ENCODE results near the gene CHD6. TPM values are rescaled to one million over a fixed set of nuclear protein-coding genes. Genes with fewer than 3 reads are reported as not detected.
"Not testable (repeated sequence)": the region's sequence is repeated elsewhere in the genome, so short reads cannot be mapped to it uniquely, and the experiment has no call there.

The CHD6 gene
- total RNA-seq, 1 experiment from 2014 or later = 25.3 TPM

DNA sequence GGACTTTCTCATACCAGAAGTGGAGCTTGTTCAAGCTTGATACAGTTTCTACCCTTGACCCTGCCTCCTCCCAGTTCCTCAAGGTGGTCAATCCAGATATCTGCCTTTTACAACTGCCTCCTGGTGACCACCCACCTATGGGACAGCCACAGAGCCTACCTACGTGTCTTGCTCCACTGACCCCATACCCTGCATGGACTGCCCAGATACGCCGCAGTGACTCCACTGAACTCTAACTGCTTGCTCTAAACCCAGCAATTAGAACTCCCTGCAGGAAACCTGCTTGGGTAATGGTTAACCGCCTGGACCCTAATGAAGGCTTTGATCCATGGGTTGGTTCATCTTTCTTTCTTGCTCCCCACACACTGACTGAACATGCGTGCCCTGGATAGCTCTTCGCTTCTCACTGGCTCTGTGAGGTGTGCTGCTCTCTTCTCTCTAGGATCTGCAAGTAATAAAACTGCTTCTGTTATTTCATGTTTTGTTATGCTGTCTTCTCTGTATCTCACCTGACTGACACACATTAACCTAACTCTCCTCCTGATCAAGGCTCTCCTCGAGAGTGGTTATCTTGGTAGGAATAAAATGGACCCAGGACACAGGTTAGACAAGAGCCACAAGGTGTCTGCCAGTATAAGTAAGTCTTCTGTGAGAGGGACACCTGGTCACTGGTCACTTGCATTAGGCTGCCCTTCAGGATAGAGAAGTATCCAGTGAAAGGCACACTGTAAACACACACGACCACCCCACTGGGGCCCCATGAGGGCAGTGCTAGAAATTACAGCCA lies 79.2 kb downstream of the CHD6 start:
- peaks cover 18% of the 10 kb centered on the region for H3K36me3 ChIP-seq (ENCODE audit: insufficient read depth, low read length)
- H3K27me3 ChIP-seq (ENCODE audit: low read length) = no peaks in the 10 kb centered on the region
- no peak overlapping the region for H3K27ac ChIP-seq (ENCODE audit: low read length)
- H3K4me3 ChIP-seq (ENCODE audit: low read length) = no peak overlapping the region
- no peak for DNase-seq
- H3K9me3 ChIP-seq (ENCODE audit: low read length) = no peaks in the 10 kb centered on the region
- no peaks in the 10 kb centered on the region for H3K9me2 ChIP-seq (replicated peaks; ENCODE audit: insufficient read depth, low read length)
- H3K4me2 ChIP-seq (ENCODE audit: low read depth, low read length, poor library complexity, severe bottlenecking) = no peak overlapping the region
- no peak overlapping the region for H2AFZ ChIP-seq (ENCODE audit: low read length)
- H3K4me1 ChIP-seq (ENCODE audit: low read length) = peaks cover 4% of the 10 kb centered on the region; the same call in 1 of the 2 replicates
- H3K79me2 ChIP-seq (ENCODE audit: low read length) = peaks cover 67% of the 10 kb centered on the region
- H4K20me1 ChIP-seq (ENCODE audit: insufficient read depth, low read depth, low read length) = no peaks in the 10 kb centered on the region
- H3K9ac ChIP-seq (ENCODE audit: low read length) = no peak overlapping the region

DNA sequence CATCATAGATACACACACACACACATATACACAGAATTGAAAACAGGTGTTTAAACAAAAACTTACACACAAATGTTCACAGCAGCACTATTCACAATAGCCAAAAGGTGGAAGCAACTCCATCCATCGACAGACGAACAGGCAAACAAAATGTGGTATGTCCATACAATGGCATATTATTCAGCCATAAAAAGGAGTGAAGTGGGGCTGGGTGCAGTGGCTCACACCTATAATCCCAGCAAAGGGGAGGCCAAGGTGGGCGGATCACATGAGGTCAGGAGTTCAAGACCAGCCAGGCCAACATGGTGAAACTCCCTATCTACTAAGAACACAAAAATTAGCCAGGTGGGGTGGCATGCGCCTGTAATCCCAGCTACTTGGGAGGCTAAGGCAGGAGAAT lies 80.3 kb downstream of the CHD6 start:
- peaks cover 56% of the 10 kb centered on the region for H3K79me2 ChIP-seq (ENCODE audit: low read length)

DNA sequence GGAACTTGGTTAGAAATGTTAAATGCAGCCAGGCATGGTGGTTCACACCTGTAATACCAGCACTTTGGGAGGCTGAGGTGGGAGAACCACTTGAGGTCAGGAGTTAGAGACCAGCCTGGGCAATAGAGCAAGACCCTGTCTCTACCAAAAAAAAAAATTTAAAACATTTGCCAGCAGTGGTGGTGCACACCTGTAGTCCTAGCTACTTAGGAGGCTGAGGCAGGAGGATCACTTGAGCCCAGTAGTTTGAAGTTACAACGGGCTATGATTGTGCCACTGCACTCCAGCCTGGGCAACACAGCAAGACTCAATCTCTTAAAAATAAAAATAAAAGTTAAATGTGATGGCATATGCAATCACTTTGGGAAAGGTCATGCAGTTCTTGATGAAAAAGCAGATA lies 82.6 kb downstream of the CHD6 start:
- not testable (repeated sequence) for H3K4me2 ChIP-seq (ENCODE audit: low read depth, low read length, poor library complexity, severe bottlenecking); H3K9me3 ChIP-seq (ENCODE audit: low read length); H3K27me3 ChIP-seq (ENCODE audit: low read length); DNase-seq; H3K4me3 ChIP-seq (ENCODE audit: low read length); H3K9me2 ChIP-seq (replicated peaks; ENCODE audit: insufficient read depth, low read length); H4K20me1 ChIP-seq (ENCODE audit: insufficient read depth, low read depth, low read length); H3K4me1 ChIP-seq (ENCODE audit: low read length); H3K9ac ChIP-seq (ENCODE audit: low read length); H3K27ac ChIP-seq (ENCODE audit: low read length); H2AFZ ChIP-seq (ENCODE audit: low read length)
- H3K79me2 ChIP-seq (ENCODE audit: low read length) = peaks cover 46% of the 10 kb centered on the region
- H3K36me3 ChIP-seq (ENCODE audit: insufficient read depth, low read length) = peaks cover 24% of the 10 kb centered on the region

More for the DNA sequence above, 80.3 kb downstream of the CHD6 start:
- Histone ChIP-seq H2AFZ (ENCODE audit: low read length) (no peak overlapping the region), H3K9me2 (replicated peaks; ENCODE audit: insufficient read depth, low read length) (no peaks in the 10 kb centered on the region), H3K9me3 (ENCODE audit: low read length) (no peaks in the 10 kb centered on the region), H3K36me3 (ENCODE audit: insufficient read depth, low read length) (peaks cover 18% of the 10 kb centered on the region), H3K27ac (ENCODE audit: low read length) (no peak overlapping the region), H3K4me3 (ENCODE audit: low read length) (no peak overlapping the region), H3K4me1 (ENCODE audit: low read length) (peaks cover 4% of the 10 kb centered on the region; the same call in 1 of the 2 replicates), H3K4me2 (ENCODE audit: low read depth, low read length, poor library complexity, severe bottlenecking) (no peak overlapping the region), H3K27me3 (ENCODE audit: low read length) (no peaks in the 10 kb centered on the region), H3K9ac (ENCODE audit: low read length) (no peak overlapping the region), H4K20me1 (ENCODE audit: insufficient read depth, low read depth, low read length) (no peaks in the 10 kb centered on the region)
- DNase-seq = no peak

DNA sequence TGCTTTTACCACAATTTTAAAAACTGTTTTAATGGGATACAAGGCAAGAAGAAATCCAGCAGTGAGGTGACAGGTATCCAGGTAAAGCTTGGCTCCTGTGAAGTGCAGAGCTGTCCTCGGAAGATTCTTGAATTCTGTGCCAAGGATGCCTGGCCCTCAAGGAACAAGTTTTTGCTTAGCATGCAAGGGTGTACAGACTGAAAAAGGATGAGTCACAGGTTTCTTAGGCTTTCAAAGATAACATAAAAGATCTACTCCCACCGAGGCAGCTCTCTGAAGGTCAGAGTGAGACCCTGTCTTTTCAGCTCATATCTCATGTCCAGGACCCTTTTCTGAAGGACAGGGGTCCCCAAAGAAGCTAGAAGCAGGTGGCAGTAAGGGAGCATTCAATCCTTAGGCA lies 83.3 kb downstream of the CHD6 start:
- Histone ChIP-seq H2AFZ (ENCODE audit: low read length) (no peak overlapping the region), H3K9me2 (replicated peaks; ENCODE audit: insufficient read depth, low read length) (no peaks in the 10 kb centered on the region), H3K36me3 (ENCODE audit: insufficient read depth, low read length) (peaks cover 24% of the 10 kb centered on the region), H3K79me2 (ENCODE audit: low read length) (peaks cover 43% of the 10 kb centered on the region), H3K4me2 (ENCODE audit: low read depth, low read length, poor library complexity, severe bottlenecking) (no peak overlapping the region), H3K9ac (ENCODE audit: low read length) (no peak overlapping the region), H3K27ac (ENCODE audit: low read length) (no peak overlapping the region), H3K9me3 (ENCODE audit: low read length) (no peaks in the 10 kb centered on the region), H3K27me3 (ENCODE audit: low read length) (no peaks in the 10 kb centered on the region), H3K4me1 (ENCODE audit: low read length) (no peaks in the 10 kb centered on the region), H3K4me3 (ENCODE audit: low read length) (no peak overlapping the region), H4K20me1 (ENCODE audit: insufficient read depth, low read depth, low read length) (no peaks in the 10 kb centered on the region)
- no peak for DNase-seq

DNA sequence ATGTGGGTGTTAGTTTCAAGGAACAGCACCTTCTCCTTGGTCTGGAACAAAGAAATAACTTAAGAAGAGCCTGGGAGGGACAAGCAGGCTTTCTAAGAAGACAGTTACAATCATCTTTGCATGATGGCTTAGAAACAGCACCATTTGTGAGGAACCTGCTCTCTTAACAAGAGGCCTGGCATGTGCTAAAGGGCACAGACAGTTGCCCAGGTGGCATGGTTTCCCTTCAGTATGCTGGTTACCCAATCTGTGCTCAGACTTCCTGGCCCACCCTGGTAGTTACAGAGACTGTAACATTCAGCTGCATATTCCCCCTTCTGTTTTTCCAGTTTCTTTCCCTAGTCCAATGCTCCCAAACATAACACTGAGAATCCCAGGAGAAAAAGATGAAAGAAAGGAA lies 84.0 kb downstream of the CHD6 start:
- no peaks in the 10 kb centered on the region for H3K27me3 ChIP-seq (ENCODE audit: low read length)
- H3K4me1 ChIP-seq (ENCODE audit: low read length) = no peaks in the 10 kb centered on the region
- no peak overlapping the region for H3K4me3 ChIP-seq (ENCODE audit: low read length)
- H3K9me3 ChIP-seq (ENCODE audit: low read length) = no peaks in the 10 kb centered on the region
- no peaks in the 10 kb centered on the region for H4K20me1 ChIP-seq (ENCODE audit: insufficient read depth, low read depth, low read length)
- H3K36me3 ChIP-seq (ENCODE audit: insufficient read depth, low read length) = peaks cover 18% of the 10 kb centered on the region
- H3K9ac ChIP-seq (ENCODE audit: low read length) = no peak overlapping the region
- peaks cover 47% of the 10 kb centered on the region for H3K79me2 ChIP-seq (ENCODE audit: low read length)
- DNase-seq = no peak
- H2AFZ ChIP-seq (ENCODE audit: low read length) = no peak overlapping the region
- H3K9me2 ChIP-seq (replicated peaks; ENCODE audit: insufficient read depth, low read length) = no peaks in the 10 kb centered on the region
- H3K4me2 ChIP-seq (ENCODE audit: low read depth, low read length, poor library complexity, severe bottlenecking) = no peak overlapping the region
- H3K27ac ChIP-seq (ENCODE audit: low read length) = no peak overlapping the region

DNA sequence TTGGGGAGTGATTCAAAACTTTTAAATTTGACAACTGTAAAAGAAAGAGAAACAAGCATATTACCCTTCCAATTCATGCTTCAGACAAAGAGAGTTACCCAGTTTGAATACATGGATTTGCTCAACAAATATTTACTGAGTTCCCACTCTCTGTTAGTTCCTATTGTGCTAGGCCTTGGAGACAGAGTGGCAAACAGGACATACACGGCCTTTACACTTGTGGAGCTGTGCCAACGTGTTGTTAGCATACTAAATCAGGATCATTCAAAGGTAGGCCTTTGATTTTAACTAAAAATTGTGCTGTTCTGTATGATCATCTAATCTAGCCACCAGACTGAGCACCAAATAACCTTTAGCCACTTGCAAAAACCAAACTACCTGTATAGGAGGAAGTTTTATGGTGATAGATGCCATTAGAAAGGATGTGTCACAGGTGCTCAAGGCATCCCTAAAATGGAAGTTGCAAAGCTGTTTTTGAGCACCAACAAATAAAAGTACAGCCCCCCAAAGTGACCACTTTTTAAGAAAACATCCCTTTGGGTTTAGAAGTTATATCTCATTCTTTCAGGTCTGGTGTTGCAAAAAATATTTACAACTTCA lies 84.5 kb downstream of the CHD6 start:
- H3K4me2 ChIP-seq (ENCODE audit: low read depth, low read length, poor library complexity, severe bottlenecking) = no peak overlapping the region
- peaks cover 13% of the 10 kb centered on the region for H3K36me3 ChIP-seq (ENCODE audit: insufficient read depth, low read length)

DNA sequence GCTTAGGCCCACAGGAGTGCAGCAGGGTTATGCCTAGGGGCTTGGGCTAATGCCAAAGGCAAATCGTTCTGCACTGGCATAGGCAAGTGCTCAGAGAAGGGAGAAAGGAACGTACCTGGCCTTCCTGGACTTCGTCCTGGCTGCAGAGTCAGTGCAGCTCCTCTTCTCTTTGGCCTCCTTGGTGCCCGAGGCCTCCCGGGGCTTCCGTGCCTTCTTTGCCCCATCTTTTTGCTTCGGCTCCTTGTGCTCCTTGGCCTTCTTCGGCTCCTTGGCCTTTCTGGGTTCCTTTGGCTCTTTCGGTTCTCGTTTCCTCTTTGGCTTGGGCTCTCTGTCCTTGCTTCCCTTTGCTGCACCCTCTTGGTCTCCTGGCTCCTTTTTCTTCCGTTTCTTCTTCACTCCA lies 85.2 kb downstream of the CHD6 start:
- H3K36me3 ChIP-seq (ENCODE audit: insufficient read depth, low read length) = 0 out of 2 replicates have a peak, but pooled peaks cover 9% of the 10 kb centered on the region
- no peaks in the 10 kb centered on the region for H3K4me1 ChIP-seq (ENCODE audit: low read length)
- DNase-seq = no peak
- no peak overlapping the region for H3K9ac ChIP-seq (ENCODE audit: low read length)
- no peaks in the 10 kb centered on the region for H3K9me3 ChIP-seq (ENCODE audit: low read length)
- H3K4me3 ChIP-seq (ENCODE audit: low read length) = no peak overlapping the region
- peaks cover 47% of the 10 kb centered on the region for H3K79me2 ChIP-seq (ENCODE audit: low read length)
- H3K27me3 ChIP-seq (ENCODE audit: low read length) = no peaks in the 10 kb centered on the region
- H3K9me2 ChIP-seq (replicated peaks; ENCODE audit: insufficient read depth, low read length) = no peaks in the 10 kb centered on the region
- no peak overlapping the region for H2AFZ ChIP-seq (ENCODE audit: low read length)
- no peak overlapping the region for H3K4me2 ChIP-seq (ENCODE audit: low read depth, low read length, poor library complexity, severe bottlenecking)
- H4K20me1 ChIP-seq (ENCODE audit: insufficient read depth, low read depth, low read length) = no peaks in the 10 kb centered on the region
- H3K27ac ChIP-seq (ENCODE audit: low read length) = no peak overlapping the region

More for the DNA sequence above, 84.5 kb downstream of the CHD6 start:
- no peaks in the 10 kb centered on the region for H4K20me1 ChIP-seq (ENCODE audit: insufficient read depth, low read depth, low read length)
- H3K9ac ChIP-seq (ENCODE audit: low read length) = no peak overlapping the region
- no peak overlapping the region for H3K27ac ChIP-seq (ENCODE audit: low read length)
- no peak overlapping the region for H3K4me3 ChIP-seq (ENCODE audit: low read length)
- H3K27me3 ChIP-seq (ENCODE audit: low read length) = no peaks in the 10 kb centered on the region
- no peak for DNase-seq
- H3K79me2 ChIP-seq (ENCODE audit: low read length) = peaks cover 47% of the 10 kb centered on the region
- H3K9me2 ChIP-seq (replicated peaks; ENCODE audit: insufficient read depth, low read length) = no peaks in the 10 kb centered on the region
- no peak overlapping the region for H2AFZ ChIP-seq (ENCODE audit: low read length)
- no peaks in the 10 kb centered on the region for H3K4me1 ChIP-seq (ENCODE audit: low read length)
- H3K9me3 ChIP-seq (ENCODE audit: low read length) = no peaks in the 10 kb centered on the region

DNA sequence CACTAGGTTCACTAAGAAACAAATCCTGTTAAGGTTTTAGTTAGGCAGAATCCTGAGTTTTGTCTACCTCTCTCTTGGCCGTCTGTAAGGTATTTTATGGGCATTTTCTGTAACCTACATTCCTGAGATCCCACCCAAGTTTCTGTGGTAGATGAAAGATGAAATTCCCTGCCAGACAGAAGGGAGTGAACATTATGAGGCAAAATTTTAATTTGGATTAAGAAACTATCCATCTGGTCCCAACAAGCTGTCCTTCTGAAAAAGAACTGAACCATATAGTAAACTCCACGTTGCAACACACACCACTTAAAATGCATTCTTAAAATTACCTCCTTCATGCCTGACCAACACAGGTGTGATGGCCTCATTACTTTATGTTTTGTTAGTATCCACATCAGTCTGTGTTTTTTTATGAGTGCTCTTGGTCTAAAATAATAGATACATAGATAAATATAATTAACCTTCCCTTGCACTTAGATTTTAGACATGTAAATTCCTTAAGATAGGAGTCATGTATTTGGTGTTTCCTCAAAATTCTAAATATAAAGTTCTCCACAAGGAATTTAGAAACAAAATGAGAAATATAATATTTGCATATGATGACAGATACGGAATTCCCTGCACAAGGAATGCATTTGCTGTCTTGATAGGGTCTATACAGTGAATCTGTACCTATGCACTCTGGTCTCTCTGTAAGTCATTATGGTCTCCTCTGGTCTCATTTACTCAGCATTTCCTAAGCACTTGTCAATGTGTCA lies 86.5 kb downstream of the CHD6 start:
- H3K36me3 ChIP-seq (ENCODE audit: insufficient read depth, low read length) = 0 out of 2 replicates have a peak, but pooled peaks cover 5% of the 10 kb centered on the region
- no peak for DNase-seq

More for the DNA sequence above, 86.5 kb downstream of the CHD6 start:
- H3K27ac ChIP-seq (ENCODE audit: low read length) = no peak overlapping the region
- H3K4me3 ChIP-seq (ENCODE audit: low read length) = no peak overlapping the region
- H3K9ac ChIP-seq (ENCODE audit: low read length) = no peak overlapping the region
- H3K4me1 ChIP-seq (ENCODE audit: low read length) = no peaks in the 10 kb centered on the region
- no peaks in the 10 kb centered on the region for H3K9me3 ChIP-seq (ENCODE audit: low read length)
- H3K79me2 ChIP-seq (ENCODE audit: low read length) = peaks cover 49% of the 10 kb centered on the region
- no peak overlapping the region for H3K4me2 ChIP-seq (ENCODE audit: low read depth, low read length, poor library complexity, severe bottlenecking)
- no peaks in the 10 kb centered on the region for H3K9me2 ChIP-seq (replicated peaks; ENCODE audit: insufficient read depth, low read length)
- no peak overlapping the region for H2AFZ ChIP-seq (ENCODE audit: low read length)
- H4K20me1 ChIP-seq (ENCODE audit: insufficient read depth, low read depth, low read length) = no peaks in the 10 kb centered on the region
- no peaks in the 10 kb centered on the region for H3K27me3 ChIP-seq (ENCODE audit: low read length)

Data from Karpas-422 (cell line).